ENCODE results near the gene KIF13A. TPM values are rescaled to one million over a fixed set of nuclear protein-coding genes. Genes with fewer than 3 reads are reported as not detected.
A peak's percentile ranks its signal among the peaks of the same experiment; 100 is the strongest.

KIF13A gene
- total and polyA plus RNA-seq, 2 experiments from 2014 or later, result 8.4 to 28.2 TPM

GRCh38 chr6:17957904-17958620 is 29.4 kb downstream of the KIF13A start (continued):
- no peak for TF ChIP-seq ZNF462 (CRISPR knock-in tag; IDR thresholded peaks at IDR 0.05)
- no peak for TF ChIP-seq STAT1 (IDR thresholded peaks at IDR 0.05; ENCODE audit: unreplicated experiment)

GRCh38 chr6:17957498-17957897 is 29.9 kb downstream of the KIF13A start:
- H3K27me3 ChIP-seq (ENCODE audit: insufficient read depth), result no peaks in the 10 kb centered on the region
- no peaks in the 10 kb centered on the region; the same call in 2 of the 3 replicates for H3K9me3 Mint-ChIP-seq
- peaks cover 2% of the 10 kb centered on the region for H3K27me3 Mint-ChIP-seq (ENCODE audit: insufficient read depth, low read depth, poor library complexity)
- H2AFZ ChIP-seq, result no peak overlapping the region
- H3K36me3 Mint-ChIP-seq (ENCODE audit: low read depth), result peaks cover 9% of the 10 kb centered on the region; the same call in 2 of the 3 replicates
- no peak for DNase-seq (ENCODE audit: low spot score)
- H3K4me3 Mint-ChIP-seq, result no peak overlapping the region
- H3K9me2 ChIP-seq (ENCODE audit: insufficient read depth), result no peaks in the 10 kb centered on the region
- no peak overlapping the region for H3K27ac ChIP-seq (ENCODE audit: low read depth)
- 0 out of 2 replicates have a peak, but pooled peaks cover 4% of the 10 kb centered on the region for H4K20me1 ChIP-seq (replicated peaks; ENCODE audit: insufficient read depth)
- H3K4me1 Mint-ChIP-seq, result peaks cover 14% of the 10 kb centered on the region
- peak overlapping the region; percentile 50; the same call in 1 of the 2 replicates for H3K27ac Mint-ChIP-seq
- H3K4me2 ChIP-seq, result 0 out of 2 replicates have a peak overlapping the region, but pooled peaks have one; percentile 10
- no peaks in the 10 kb centered on the region for H3F3A ChIP-seq (replicated peaks; ENCODE audit: low read depth)
- no peaks in the 10 kb centered on the region for H3K36me3 ChIP-seq (ENCODE audit: insufficient read depth)
- no peak overlapping the region for H3K4me3 ChIP-seq
- no peak; the same call in 1 of the 3 replicates for ATAC-seq
- peaks cover 99% of the 10 kb centered on the region for H3K79me2 ChIP-seq (replicated peaks; ENCODE audit: insufficient read depth)
- peaks cover 16% of the 10 kb centered on the region for H3K4me1 ChIP-seq (ENCODE audit: insufficient read depth)
- TF ChIP-seq ETS1 (IDR thresholded peaks at IDR 0.05) (no peak), POLR2AphosphoS5 (IDR thresholded peaks at IDR 0.05; ENCODE audit: low read depth) (no peak), JUNB (IDR thresholded peaks at IDR 0.05; ENCODE audit: unreplicated experiment) (no peak), ZNF114 (CRISPR knock-in tag; IDR thresholded peaks at IDR 0.05) (no peak), EZH2 (IDR thresholded peaks at IDR 0.05; ENCODE audit: low read depth, unreplicated experiment) (no peak), NANOG (IDR thresholded peaks at IDR 0.05; ENCODE audit: borderline replicate concordance) (no peak), CREB1 (CRISPR knock-in tag; IDR thresholded peaks at IDR 0.05; ENCODE audit: low read depth) (no peak), ZNF331 (CRISPR knock-in tag; IDR thresholded peaks at IDR 0.05; ENCODE audit: low read depth) (no peak), STAT1 (IDR thresholded peaks at IDR 0.05; ENCODE audit: unreplicated experiment) (no peak), REST (IDR thresholded peaks at IDR 0.05; ENCODE audit: unreplicated experiment) (no peak), EZH2phosphoT487 (IDR thresholded peaks at IDR 0.05; ENCODE audit: unreplicated experiment) (no peak)

Measured in GM23338 (cell line).